ENCODE data around the gene EXOC4.

DNA sequence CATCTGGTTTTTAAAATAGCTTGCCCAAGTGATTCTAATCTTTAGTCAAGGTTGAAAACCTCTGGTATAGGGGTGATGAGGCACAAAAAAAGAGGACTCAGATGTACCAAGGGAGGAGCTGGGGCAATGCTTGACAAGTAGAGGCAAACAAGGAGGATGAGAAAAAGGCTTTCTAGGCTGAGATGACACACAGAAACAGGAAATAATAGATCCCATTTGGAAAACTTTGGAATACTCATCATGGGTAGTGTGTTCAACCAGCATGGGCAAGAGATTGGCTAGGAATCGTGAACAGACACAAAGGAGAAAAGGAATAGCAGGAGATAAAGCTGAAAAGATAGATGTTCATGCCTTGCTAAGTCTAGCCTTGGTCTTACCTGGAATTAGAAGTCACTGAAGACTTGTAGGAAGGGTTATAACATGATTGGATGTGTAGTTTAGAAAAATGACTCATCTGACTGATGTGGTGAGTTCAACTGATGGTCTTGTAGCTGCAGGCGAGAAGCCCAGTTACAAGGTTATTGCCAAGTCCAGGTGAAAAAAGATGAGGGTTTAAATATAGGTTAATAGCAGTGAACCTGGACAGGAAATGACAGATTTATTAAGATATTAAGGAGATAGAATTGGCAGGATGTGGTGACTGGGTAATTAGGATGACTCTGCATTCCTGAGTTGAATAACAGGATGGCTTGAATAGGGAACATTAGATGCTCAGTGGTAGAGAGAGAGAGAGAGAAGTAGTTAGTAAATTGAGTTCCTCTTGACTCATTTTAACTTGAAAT is 660.2 kb downstream of the EXOC4 start:
- TF ChIP-seq, protein P1, sequence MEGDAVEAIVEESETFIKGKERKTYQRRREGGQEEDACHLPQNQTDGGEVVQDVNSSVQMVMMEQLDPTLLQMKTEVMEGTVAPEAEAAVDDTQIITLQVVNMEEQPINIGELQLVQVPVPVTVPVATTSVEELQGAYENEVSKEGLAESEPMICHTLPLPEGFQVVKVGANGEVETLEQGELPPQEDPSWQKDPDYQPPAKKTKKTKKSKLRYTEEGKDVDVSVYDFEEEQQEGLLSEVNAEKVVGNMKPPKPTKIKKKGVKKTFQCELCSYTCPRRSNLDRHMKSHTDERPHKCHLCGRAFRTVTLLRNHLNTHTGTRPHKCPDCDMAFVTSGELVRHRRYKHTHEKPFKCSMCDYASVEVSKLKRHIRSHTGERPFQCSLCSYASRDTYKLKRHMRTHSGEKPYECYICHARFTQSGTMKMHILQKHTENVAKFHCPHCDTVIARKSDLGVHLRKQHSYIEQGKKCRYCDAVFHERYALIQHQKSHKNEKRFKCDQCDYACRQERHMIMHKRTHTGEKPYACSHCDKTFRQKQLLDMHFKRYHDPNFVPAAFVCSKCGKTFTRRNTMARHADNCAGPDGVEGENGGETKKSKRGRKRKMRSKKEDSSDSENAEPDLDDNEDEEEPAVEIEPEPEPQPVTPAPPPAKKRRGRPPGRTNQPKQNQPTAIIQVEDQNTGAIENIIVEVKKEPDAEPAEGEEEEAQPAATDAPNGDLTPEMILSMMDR (IDR thresholded peaks at IDR 0.05): no peak
- TF ChIP-seq POLR2A (IDR thresholded peaks at IDR 0.05): no peak
